HEK293T (cell line): ENCODE measurements around the gene C22orf39.

ENCODE experiments used
- CTCF ChIA-PET: fragments of 350-600 bp; formaldehyde crosslinking; extraction: SDS; loops from one replicate; lab custom pipeline; 2021; ENCODE audit warnings: antibody characterized with exemption, inconsistent platforms; lab: Yijun Ruan, JAX
- POLR2A ChIA-PET: fragments of 350-600 bp; formaldehyde crosslinking; extraction: SDS; loops from one replicate; lab custom pipeline; 2020; ENCODE audit warnings: antibody characterized with exemption, inconsistent platforms; lab: Yijun Ruan, JAX
- DNase-seq: peaks from one replicate; pipeline ENCODE4 v3.0.0; 2012; ENCODE audit warnings: mixed read lengths; ENCODE audit errors: extremely low spot score
- ARNT ChIP-seq: fragments of 450-650 bp; IDR thresholded peaks from 2 replicates; pipeline ENCODE4 v1.6.1; 2017; ENCODE audit warnings: mild to moderate bottlenecking
- BHLHE40 ChIP-seq: fragments of 450-650 bp; IDR thresholded peaks from 2 replicates; pipeline ENCODE4 v1.6.1; 2016; ENCODE audit warnings: mild to moderate bottlenecking, moderate library complexity, borderline replicate concordance
- CTBP1 ChIP-seq: fragments of 450-650 bp; IDR thresholded peaks from 2 replicates; pipeline ENCODE4 v1.6.1; 2016; ENCODE audit warnings: borderline replicate concordance
- ELF4 ChIP-seq: fragments of 450-650 bp; IDR thresholded peaks from 2 replicates; pipeline ENCODE4 v1.6.1; 2017; ENCODE audit warnings: antibody characterized with exemption
- FOXA1 ChIP-seq: fragments of 450-650 bp; IDR thresholded peaks from 2 replicates; pipeline ENCODE4 v1.6.1; 2016; ENCODE audit warnings: mild to moderate bottlenecking
- FOXK2 ChIP-seq: fragments of 450-650 bp; IDR thresholded peaks from 2 replicates; pipeline ENCODE4 v1.6.1; 2016; ENCODE audit warnings: mild to moderate bottlenecking
- FOXM1 ChIP-seq: fragments of 450-650 bp; IDR thresholded peaks from 2 replicates; pipeline ENCODE4 v1.6.1; 2017; ENCODE audit warnings: mild to moderate bottlenecking, borderline replicate concordance
- HDGF ChIP-seq: fragments of 450-650 bp; IDR thresholded peaks from 2 replicates; pipeline ENCODE4 v1.6.1; 2017; ENCODE audit warnings: antibody characterized with exemption, borderline replicate concordance
- L3MBTL2 ChIP-seq: fragments of 450-650 bp; conservative IDR thresholded peaks from 2 replicates; pipeline ENCODE4 v1.6.1; 2016; ENCODE audit warnings: mild to moderate bottlenecking
- LEF1 ChIP-seq: fragments of 450-650 bp; IDR thresholded peaks from 2 replicates; pipeline ENCODE4 v1.6.1; 2017; ENCODE audit warnings: mild to moderate bottlenecking, borderline replicate concordance
- NFRKB ChIP-seq: fragments of 450-650 bp; IDR thresholded peaks from 2 replicates; pipeline ENCODE4 v1.6.1; 2016; ENCODE audit warnings: mild to moderate bottlenecking, moderate library complexity
- SP1 ChIP-seq: fragments of 450-650 bp; IDR thresholded peaks from 2 replicates; pipeline ENCODE4 v1.6.1; 2017
- SUZ12 ChIP-seq: fragments of 450-650 bp; IDR thresholded peaks from 2 replicates; pipeline ENCODE4 v1.6.1; 2016; ENCODE audit warnings: mild to moderate bottlenecking
- TARDBP ChIP-seq: fragments of 450-650 bp; IDR thresholded peaks from 2 replicates; pipeline ENCODE4 v1.6.1; 2016
- ZNF384 ChIP-seq: fragments of 450-650 bp; IDR thresholded peaks from 2 replicates; pipeline ENCODE4 v1.6.1; 2016
- TF ChIP-seq, protein P1 (sequence below): fragments of 450-650 bp; IDR thresholded peaks from 2 replicates; pipeline ENCODE4 v1.6.1; 2016

The C22orf39 gene

DNA sequence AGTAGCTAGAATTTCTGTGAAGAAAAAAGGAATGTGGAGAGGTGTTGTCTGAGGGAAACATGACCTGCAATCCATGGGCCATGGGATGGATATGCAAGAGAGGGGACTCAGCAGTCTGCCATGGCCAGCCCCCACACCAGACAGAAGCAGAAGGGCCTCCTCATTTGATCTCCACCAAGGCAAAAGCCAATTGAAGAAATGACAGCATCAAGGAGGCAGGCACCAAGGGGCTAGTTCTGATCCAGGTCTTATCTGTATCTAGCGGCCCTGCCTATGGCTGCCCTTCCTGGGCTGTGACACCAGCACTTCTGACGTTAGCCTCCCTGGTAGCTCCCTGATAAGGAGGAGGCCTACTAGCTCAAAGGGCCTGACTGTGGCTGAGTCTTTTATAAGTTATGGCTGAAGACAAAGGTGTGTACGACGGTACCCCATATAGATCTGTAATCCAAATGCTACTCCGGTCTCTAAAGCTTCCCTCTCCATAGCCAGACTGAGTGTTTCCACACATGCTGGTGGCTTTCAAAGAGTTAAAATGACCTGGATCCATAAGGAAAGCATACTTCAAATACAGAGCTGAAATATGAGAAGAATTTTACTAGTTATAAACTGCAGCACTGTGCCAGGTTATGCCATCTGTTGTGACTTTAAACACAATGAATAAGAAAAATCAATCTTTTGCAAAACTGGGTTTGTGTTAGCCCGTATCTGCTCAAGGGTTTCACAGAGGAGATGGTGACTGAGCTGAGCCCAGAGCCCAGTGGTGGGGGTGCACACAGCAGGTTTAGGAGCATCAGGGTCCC lies 50.4 kb downstream of the C22orf39 start:
- ChIA-PET CTCF (interaction anchor here (0.5 kb wide), 1 partner anchor 81 kb away, joined by 9 read pairs; no protein-coding TSS in a partner anchor), POLR2A (interaction anchor here (0.6 to 1.3 kb wide), 2 partner anchors 83 to 146 kb away, joined by 3 to 4 read pairs; partner anchors contain the start of gene CDC45)
- TF ChIP-seq ELF4, result no peak
- no peak for TF ChIP-seq ZNF384
- no peak for TF ChIP-seq BHLHE40
- no peak for TF ChIP-seq HDGF
- TF ChIP-seq L3MBTL2, result no peak
- TF ChIP-seq LEF1, result no peak
- no peak for TF ChIP-seq ARNT
- no peak for TF ChIP-seq FOXK2
- no peak for TF ChIP-seq SUZ12
- TF ChIP-seq FOXA1, result no peak
- TF ChIP-seq SP1, result no peak
- TF ChIP-seq CTBP1, result no peak
- TF ChIP-seq NFRKB, result no peak
- DNase-seq, result no peak

DNA sequence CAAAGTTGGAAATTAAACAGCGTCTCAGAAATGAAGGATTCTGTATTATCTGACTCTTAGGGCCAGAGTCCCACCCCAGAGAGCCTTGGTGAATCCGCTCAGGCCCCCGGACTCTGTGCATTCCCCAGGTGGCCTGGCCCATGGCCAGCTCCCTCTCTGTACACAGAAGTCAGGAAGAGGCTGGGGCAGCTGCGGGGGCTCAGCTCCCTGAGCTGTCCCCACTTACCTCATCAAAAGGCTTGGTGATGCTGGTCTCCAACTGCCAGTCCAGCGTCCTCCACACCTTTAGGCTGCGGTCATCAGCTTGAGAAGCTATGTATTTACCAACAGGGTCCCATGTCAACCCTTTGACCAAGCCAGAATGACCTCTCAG lies 51.0 kb downstream of the C22orf39 start:
- no peak for DNase-seq
- TF ChIP-seq HDGF (no peak), ARNT (no peak), SP1 (no peak), FOXK2 (no peak), SUZ12 (no peak), ZNF384 (no peak), NFRKB (no peak), LEF1 (no peak), FOXM1 (no peak), TARDBP (no peak), ELF4 (no peak)
- CTCF ChIA-PET, result no interaction called here
- POLR2A ChIA-PET, result interaction anchor here (0.6 to 1.3 kb wide), 4 partner anchors 83 to 218 kb away, joined by 3 to 4 read pairs (median 3); partner anchors contain the start of genes CDC45, CLTCL1 and SLC25A1

DNA sequence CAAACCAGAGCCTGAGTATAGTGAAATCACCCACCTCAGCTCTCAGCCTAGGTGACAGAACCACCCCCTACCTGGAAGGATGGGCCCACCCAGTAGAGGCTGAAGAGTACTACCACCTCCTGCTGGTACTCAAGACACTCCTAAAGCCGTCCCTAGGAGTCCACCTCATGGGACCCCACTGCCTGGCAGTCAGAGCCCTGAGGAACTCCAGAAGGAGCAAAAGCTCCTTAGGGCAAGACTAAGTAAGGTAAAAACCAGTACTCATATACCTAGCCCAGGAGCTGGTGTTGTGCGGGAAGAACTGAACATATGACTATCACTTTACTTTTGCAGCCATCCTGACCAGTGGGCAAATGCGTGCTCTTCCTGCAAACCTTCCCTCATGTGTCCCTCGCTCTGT lies 52.2 kb downstream of the C22orf39 start:
- DNase-seq, result no peak
- TF ChIP-seq HDGF, result no peak
- TF ChIP-seq FOXK2, result no peak
- TF ChIP-seq ARNT, result no peak
- no peak for TF ChIP-seq SUZ12
- TF ChIP-seq FOXM1, result no peak
- TF ChIP-seq L3MBTL2, result no peak
- TF ChIP-seq, protein P1, sequence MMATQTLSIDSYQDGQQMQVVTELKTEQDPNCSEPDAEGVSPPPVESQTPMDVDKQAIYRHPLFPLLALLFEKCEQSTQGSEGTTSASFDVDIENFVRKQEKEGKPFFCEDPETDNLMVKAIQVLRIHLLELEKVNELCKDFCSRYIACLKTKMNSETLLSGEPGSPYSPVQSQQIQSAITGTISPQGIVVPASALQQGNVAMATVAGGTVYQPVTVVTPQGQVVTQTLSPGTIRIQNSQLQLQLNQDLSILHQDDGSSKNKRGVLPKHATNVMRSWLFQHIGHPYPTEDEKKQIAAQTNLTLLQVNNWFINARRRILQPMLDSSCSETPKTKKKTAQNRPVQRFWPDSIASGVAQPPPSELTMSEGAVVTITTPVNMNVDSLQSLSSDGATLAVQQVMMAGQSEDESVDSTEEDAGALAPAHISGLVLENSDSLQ, result no peak
- no peak for TF ChIP-seq BHLHE40
- TF ChIP-seq FOXA1, result no peak
- TF ChIP-seq SP1, result no peak
- no peak for TF ChIP-seq CTBP1
- no peak for TF ChIP-seq LEF1
- TF ChIP-seq TARDBP, result no peak
- TF ChIP-seq NFRKB, result no peak
- no peak for TF ChIP-seq ZNF384
- TF ChIP-seq ELF4, result no peak
- POLR2A ChIA-PET, result interaction anchor here (1.0 to 1.1 kb wide), 2 partner anchors 18 to 216 kb away, joined by 3 read pairs; partner anchors contain the start of gene SLC25A1
- CTCF ChIA-PET, result interaction anchor here (0.6 kb wide), 1 partner anchor 27 kb away, joined by 3 read pairs; no protein-coding TSS in a partner anchor

DNA sequence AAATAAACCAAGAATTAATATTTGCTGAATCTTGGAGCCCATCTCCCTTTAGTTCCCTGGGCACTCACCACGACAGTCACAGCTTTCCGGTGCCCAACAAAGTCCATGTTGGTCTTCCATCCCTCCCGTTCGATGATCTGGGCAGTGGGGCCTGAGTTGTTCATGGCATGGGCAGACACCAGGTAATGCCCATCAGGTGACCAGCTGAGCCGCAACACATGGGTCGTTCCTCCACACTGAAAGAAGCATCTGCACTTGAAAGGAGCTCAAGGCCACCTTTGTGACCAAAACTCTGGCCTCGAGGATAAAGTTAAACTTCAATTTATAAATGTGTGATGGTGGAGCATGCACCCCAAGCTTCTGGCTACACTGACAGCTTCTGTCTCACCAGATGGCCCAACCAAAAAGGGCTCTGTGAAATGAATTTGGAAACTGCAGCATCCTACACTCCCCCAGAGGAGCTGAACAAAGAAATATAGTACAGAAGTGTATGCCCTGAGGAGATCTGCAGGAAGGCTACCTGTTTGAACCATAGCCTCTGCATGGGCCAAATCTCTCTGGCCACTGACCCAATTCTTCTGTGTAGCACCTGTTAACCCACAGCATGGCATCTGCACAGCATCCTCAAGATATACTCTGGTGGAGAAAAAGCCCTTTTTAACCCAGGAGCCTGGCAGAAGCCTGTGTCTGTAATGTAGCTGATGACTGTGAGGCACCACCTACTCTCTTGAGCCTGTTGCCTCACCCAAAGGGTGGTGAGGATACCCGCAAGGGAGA lies 53.0 kb downstream of the C22orf39 start:
- ChIA-PET POLR2A (no interaction called here), CTCF (interaction anchor here (0.6 kb wide), 1 partner anchor 26 kb away, joined by 3 read pairs; no protein-coding TSS in a partner anchor)
- DNase-seq, result no peak
- no peak for TF ChIP-seq FOXM1
- no peak for TF ChIP-seq LEF1
- TF ChIP-seq, protein P1, result no peak
- no peak for TF ChIP-seq ARNT
- TF ChIP-seq FOXK2, result no peak
- TF ChIP-seq SP1, result no peak
- no peak for TF ChIP-seq ZNF384
- no peak for TF ChIP-seq TARDBP
- TF ChIP-seq ELF4, result no peak

DNA sequence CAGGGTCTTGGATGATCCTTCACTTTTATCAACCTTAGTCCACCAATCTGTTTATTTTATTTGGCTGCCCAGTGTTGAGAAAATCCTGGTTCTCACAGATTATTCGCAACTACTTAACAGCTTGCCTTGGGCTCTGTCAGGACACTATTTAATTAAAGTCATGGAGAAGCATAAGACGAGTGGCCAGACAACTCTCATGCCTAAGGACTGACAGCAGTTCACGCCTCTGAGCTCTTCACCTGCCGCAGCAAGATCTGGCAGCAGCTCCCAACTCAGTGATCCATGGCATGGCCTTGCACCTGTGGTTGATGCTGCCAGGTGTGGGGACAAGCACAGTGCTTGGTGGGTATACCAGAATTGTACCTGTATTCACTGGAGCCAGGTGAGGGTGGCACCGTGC lies 53.8 kb downstream of the C22orf39 start:
- ChIA-PET CTCF (no interaction called here), POLR2A (no interaction called here)
- TF ChIP-seq FOXA1 (no peak), ELF4 (no peak), L3MBTL2 (no peak), CTBP1 (no peak), FOXK2 (no peak), TARDBP (no peak), HDGF (no peak), NFRKB (no peak), LEF1 (no peak), FOXM1 (no peak), ZNF384 (no peak), ARNT (no peak), SP1 (no peak), BHLHE40 (no peak), SUZ12 (no peak)
- TF ChIP-seq, protein P1, result no peak
- no peak for DNase-seq
